Hematopoietic multipotent progenitor cell treated with erythropoietin and hydrocortisone succinate and interleukin-3 and kit ligand, for 8 days (in vitro differentiated cells): ENCODE measurements around the gene TMEM14A.
"Not testable (repeated sequence)": the region's sequence is repeated elsewhere in the genome, so short reads cannot be mapped to it uniquely, and the experiment has no call there.

Experiments used
- DNase-seq: peaks from one replicate; pipeline ENCODE4 v3.0.0-alpha.2; 2015

The TMEM14A gene

GRCh38 chr6:52661551-52661950 lies 9.4 kb upstream of the TMEM14A start:
- no peak for DNase-seq

DNA sequence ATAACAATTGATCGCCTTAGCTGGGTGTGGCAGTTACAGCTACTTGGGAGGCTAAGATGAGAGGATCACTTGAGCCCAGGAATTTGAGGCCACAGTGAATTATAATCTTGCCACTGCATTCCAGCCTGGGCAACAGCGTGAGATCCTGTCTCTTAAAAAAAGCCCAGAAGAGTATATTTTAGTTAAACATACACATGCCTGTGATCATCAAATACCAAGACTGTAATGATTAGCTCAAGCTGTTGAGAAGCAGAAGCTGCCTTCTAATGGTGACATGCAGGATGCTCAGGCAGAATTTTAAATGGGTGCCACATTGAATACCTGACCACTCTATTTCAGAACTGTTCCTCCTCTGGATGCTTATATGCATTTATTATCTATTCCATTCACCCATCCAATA lies 8.9 kb upstream of the TMEM14A start:
- no peak for DNase-seq

DNA sequence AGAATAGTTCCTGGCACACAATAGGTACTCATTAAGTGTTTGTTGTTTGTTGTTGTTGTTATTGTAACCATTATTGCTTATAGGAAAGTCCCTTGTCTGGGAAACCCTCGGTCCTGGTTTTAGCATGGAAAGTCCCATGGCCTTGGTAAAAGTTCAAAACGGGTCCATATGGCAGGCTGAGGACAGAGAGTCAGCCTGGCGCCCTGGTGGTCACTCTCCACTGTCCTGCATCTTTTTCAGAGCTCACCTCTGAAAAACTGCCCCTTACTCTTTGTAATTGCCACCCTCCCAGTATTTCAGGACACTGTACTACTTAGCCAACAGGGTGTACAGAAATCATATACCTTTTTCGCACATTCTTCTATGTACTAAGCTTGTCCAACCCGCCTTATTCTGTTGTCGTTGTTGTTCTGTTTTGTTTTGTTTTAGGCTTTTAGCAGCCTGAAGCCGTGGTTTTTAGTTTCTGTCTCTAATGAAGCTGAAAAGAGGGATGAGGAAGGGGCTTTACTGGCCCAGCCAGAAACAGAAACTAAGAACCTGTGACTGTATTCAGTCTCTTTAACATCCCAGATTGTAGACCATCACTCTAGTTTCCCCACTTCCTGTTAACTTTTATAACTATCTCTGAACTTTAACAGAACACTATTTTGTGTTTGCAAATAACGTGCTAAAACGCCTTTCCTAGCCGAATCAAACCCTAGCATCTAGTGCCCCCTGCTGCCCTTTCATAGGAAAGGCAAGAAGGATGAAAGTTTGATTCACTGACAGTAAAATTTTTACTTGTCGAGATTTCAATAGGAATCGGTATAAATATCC lies 7.6 kb upstream of the TMEM14A start:
- DNase-seq = peak; percentile 86

GRCh38 chr6:52663936-52664185 lies 7.1 kb upstream of the TMEM14A start:
- no peak for DNase-seq

DNA sequence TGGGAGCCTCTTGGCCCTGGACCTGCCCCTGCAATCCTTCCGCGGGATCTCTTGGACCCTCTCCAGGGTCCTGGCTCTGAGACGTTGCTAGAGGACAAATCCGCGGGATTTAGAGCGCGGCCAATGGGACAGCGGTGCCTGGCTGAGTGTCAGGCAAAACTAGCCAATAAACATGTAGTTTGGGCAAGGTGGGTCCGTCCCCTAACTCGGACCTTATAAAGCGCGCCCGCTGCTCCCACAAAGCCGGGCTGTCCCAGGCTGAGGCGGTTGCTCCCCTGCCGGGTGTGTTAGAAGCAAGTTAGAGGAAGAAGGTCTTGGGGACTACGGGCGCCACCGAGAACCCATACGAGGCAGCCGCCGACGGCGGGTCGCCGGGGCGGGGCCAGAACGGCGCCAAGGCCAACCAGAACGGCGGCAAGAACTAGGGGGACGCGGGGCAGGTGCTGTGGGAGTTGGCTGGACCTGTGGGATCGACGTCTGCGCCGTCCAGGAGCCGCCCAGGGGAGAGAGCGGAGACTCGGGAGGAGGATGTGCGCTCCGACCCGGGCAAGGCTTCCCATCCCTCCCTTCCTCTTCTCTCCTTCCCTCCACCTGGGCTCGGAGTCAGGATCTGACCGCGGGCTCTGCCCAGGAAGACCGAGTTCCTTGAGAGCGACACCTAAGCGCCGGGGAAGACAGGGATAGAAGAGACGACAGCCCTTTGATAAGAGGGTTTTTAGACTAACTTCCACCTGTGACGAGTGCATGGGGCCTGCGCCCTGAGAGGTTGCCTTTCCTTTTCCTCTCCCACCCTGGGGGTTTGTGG lies 6.5 kb upstream of the TMEM14A start:
- DNase-seq = peak; percentile 94

- DNase-seq = no peak
Observed at GRCh38 chr6:52664991-52665686, 5.8 kb upstream of the TMEM14A start.

DNA sequence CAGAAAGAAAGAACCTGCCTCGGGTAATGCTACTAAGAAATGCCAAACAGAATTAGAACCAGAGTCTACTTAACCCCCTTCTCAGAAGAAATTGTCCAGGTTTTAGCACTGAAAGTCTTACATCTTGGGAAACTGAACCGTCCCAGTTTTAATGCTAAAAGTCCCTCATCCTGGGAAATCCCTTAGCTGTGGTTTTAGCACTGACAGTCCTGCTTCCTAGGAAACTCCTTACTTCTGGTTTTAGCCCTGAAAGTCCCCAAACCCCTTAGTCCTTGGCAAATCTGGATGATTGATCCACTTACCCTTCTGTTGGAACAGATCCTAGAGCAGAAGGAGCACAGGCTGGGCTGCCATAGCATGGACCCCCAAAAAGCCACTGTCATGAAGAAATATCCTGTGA lies 4.8 kb upstream of the TMEM14A start:
- DNase-seq = no peak

DNA sequence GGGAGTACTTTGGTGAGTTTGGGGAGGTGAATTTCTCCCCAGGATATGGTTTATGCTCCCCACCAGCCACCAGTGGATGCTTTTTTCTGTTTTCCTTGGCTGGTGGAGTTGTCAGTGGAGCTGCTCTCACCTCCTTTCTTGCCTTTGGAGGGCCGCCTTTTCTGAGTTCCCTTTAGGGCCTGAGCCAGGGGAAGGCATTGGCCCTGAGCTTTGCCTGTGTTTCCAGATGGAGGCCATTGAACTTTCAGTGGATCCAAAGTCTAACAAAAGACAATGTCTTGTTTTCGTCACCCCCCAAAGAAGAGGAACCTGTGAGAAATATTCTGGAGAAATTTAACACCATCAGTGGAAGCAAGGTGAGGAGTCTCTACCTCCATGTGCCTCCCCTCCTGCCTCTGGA lies 4.4 kb upstream of the TMEM14A start:
- DNase-seq = no peak

- no peak for DNase-seq
Observed at GRCh38 chr6:52667572-52667971, 3.3 kb upstream of the TMEM14A start.

- DNase-seq = no peak
Observed at GRCh38 chr6:52671676-52672075, 763 bp downstream of the TMEM14A start.

GRCh38 chr6:52672412-52673025 lies 1.6 kb downstream of the TMEM14A start:
- no peak for DNase-seq

GRCh38 chr6:52674666-52675065 lies 3.8 kb downstream of the TMEM14A start:
- DNase-seq = no peak

DNA sequence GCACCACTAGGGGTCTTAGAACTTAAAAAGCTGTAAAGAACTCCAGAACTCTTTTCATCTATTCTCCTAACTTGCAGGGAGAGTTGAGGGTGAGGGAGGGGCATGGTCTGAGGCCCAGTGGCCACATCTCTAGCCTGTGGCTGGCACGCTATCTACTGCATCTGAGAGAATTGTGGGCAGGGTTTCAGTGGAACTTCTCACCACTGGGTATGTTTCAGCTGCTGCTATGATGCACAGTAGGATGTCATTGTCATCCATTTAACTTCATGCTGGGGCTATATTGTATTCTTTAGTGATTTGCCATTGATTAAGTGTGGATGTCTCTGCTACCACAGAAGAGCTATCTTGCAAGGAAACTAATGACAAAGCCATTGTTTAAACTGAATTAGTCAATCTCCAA lies 4.5 kb downstream of the TMEM14A start:
- DNase-seq = peak; percentile 16

DNA sequence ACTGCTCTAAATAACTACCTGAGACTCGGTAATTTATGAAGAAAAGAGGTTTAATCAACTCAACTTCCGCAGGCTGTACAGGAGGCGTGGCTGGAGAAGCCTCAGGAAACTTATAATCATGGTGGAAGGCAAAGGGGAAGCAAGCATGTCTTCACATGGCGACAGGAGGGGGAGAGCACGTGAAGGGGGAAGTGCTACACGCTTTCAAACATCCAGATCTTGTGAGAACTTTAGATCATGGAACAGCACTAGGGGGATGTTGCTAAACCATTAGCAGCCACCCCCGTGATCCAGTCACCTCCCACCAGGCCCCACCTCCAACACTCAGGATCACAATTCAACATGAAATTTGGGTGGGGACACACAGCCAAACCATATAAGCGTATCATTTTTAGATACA lies 5.7 kb downstream of the TMEM14A start:
- not testable (repeated sequence) for DNase-seq

GRCh38 chr6:52681416-52681815 lies 10.5 kb downstream of the TMEM14A start:
- no peak for DNase-seq

- peak; percentile 23 for DNase-seq
Observed at GRCh38 chr6:52686878-52687699, 16.2 kb downstream of the TMEM14A start.

DNA sequence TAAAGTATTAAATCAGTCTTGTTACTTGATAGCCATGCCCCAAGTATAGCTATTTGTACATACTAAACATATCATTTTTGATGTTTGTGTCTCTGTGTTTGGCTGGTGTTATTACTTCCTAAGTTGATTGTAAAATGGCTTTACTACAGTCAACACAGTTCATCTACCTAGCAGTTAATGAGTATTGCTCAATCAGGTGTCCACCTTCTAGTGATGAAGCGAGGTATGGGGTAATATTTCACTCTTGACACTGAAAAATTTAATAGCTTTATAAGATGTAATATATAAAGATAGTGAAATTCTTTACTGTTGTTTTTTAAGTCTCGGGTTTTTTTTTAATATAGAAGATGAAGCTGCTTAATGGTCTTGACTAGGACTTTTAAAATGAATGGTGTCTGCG lies 18.9 kb downstream of the TMEM14A start:
- DNase-seq = no peak

- DNase-seq = no peak
Observed at GRCh38 chr6:52691718-52692117, 20.8 kb downstream of the TMEM14A start.

DNA sequence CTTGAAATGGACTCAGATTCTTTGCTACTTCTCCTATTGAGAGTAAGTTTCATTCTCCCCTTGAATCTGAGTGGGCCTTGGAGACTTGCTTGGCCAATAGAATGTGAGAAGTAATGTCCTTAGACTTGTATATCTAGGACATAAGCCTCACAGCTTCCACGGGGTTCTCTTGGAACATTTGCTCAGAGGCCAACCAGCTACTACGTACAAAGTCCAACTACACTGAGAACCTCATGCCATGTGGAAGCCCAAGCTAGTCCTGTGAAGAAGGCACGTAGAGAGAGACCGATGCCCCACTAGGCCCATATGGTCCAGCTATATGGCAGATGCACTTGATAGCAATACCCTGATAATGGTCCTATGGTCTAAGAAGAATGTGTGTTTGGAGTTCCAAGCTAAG lies 22.9 kb downstream of the TMEM14A start:
- DNase-seq = no peak

GRCh38 chr6:52694404-52694803 lies 23.5 kb downstream of the TMEM14A start:
- DNase-seq = no peak

DNA sequence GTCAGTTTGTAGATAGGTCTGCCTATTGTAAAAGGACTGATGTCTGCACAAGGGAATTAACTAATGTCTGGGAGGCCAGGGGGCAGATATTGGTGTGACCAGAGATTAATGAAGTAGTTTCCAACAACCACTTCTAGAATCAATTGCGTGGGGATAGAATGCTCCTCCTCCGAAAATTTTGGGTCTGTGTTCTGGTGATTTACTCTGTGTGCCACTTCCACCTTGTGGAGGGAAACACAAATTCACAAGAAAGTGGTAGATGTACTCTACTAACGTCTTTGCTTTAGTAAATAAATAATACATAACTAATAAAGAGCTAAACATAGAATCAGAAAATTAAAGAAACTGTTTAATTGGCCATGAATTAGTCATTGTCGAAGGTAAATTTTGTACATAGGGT lies 25.5 kb downstream of the TMEM14A start:
- DNase-seq = no peak

DNA sequence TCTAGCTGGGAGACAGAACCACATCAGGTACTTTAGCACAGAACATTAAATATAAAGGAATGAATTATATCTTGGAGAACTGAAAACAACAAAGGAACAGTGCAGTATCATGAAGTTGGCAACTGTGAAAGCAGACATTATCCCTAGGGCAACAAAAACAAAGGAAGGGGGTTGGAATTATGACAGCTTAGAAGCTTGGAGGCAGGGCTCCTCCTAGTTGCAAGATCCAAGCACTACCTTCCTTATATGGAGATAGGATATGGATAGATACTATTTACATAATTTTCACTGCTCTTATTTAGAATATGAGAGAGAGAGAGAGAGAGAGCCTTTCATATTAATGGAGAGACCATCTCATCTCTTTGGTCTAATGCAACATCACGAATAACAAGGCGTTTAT lies 27.0 kb downstream of the TMEM14A start:
- no peak for DNase-seq

GRCh38 chr6:52704060-52704459 lies 33.1 kb downstream of the TMEM14A start:
- DNase-seq = no peak
